Hair follicle dermal papilla cell (primary cell): ENCODE results near the gene BLOC1S6. TPM values are rescaled to one million over a fixed set of nuclear protein-coding genes. Genes with fewer than 3 reads are reported as not detected.

Source experiments
- small RNA-seq: library from RNA; depleted of rRNA; stranded (forward); fragments of <200 nt; gene quantifications from one replicate; pipeline ENCODE3, GENCODE V24; 2012
- total RNA-seq: library from RNA; depleted of rRNA; stranded (reverse); fragments of >200 nt; gene quantifications from 2 replicates; pipeline ENCODE4 v1.2.3, GENCODE V29; 2012

BLOC1S6 gene, protein sequence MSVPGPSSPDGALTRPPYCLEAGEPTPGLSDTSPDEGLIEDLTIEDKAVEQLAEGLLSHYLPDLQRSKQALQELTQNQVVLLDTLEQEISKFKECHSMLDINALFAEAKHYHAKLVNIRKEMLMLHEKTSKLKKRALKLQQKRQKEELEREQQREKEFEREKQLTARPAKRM
- 85.9 and 89.9 TPM in 2 replicates for total RNA-seq

GRCh38 chr15:45587095-45587862 lies at the start of gene BLOC1S6:
Gene BLOC1S6 (plus strand): TSS chr15:45587379. CDS start chr15:45587444, 65 bp downstream.

GRCh38 chr15:45634432-45635190 lies 47.4 kb downstream of the BLOC1S6 start, which contains the start of gene SQOR:
Gene SQOR (plus strand): TSS chr15:45635029. CDS start chr15:45658924, 23,895 bp downstream.

Small RNAs within 50 kb of the gene (small RNA-seq; reads per million reads assigned to genes)
- gene DPPA5P2 (not detected), gene RF00019 (not detected)

Other genes with a start within 250 kb of the BLOC1S6 start
- not detected in 2 replicates for gene GATM, start 208.8 kb upstream of the BLOC1S6 start, total RNA-seq
- 14.2 and 16.1 TPM in 2 replicates for gene SLC30A4, start 64.6 kb upstream of the BLOC1S6 start, total RNA-seq
- gene SQOR, start 47.6 kb downstream of the BLOC1S6 start, total RNA-seq, result 130 and 139 TPM in 2 replicates